Glutamatergic neuron (in vitro differentiated cells): Measurements from ENCODE around the gene CD1E. TPM values are rescaled to one million over a fixed set of nuclear protein-coding genes. Genes with fewer than 3 reads are reported as not detected.

ENCODE experiments used
- DNase-seq: peaks from one replicate; pipeline ENCODE4 v3.0.0; 2022
- H3K27ac Mint-ChIP-seq: one replicate; pipeline ENCODE4 v1.8.0; 2020; ENCODE audit warnings: mild to moderate bottlenecking, mixed read lengths, inconsistent platforms; ENCODE audit not compliant: unreplicated experiment
- H3K27me3 Mint-ChIP-seq: one replicate; pipeline ENCODE4 v1.8.0; 2020; ENCODE audit warnings: mild to moderate bottlenecking, moderate library complexity, mixed read lengths, inconsistent platforms; ENCODE audit not compliant: unreplicated experiment
- H3K36me3 Mint-ChIP-seq: one replicate; pipeline ENCODE4 v1.8.0; 2020; ENCODE audit warnings: mild to moderate bottlenecking, mixed read lengths, inconsistent platforms; ENCODE audit not compliant: unreplicated experiment
- H3K4me1 Mint-ChIP-seq: one replicate; pipeline ENCODE4 v1.8.0; 2020; ENCODE audit warnings: mild to moderate bottlenecking, low read depth, mixed read lengths, inconsistent platforms; ENCODE audit not compliant: unreplicated experiment
- H3K4me3 Mint-ChIP-seq: one replicate; pipeline ENCODE4 v1.8.0; 2020; ENCODE audit warnings: mild to moderate bottlenecking, mixed read lengths, inconsistent platforms; ENCODE audit not compliant: unreplicated experiment
- H3K9me3 Mint-ChIP-seq: one replicate; pipeline ENCODE4 v1.8.0; 2020; ENCODE audit warnings: mild to moderate bottlenecking, moderate library complexity, mixed read lengths, inconsistent platforms; ENCODE audit not compliant: unreplicated experiment
- total RNA-seq: library from RNA; stranded (reverse); fragmentation: NEBNext Ultra II Directional; extraction: Animal tissue kit (Norgen Biotek cat#: 25700); gene quantifications from one replicate; pipeline ENCODE4 v1.2.1, GENCODE V29; 2021; ENCODE audit not compliant: unreplicated experiment
- TF ChIP-seq, protein P1 (sequence below): fragments of 200-600 bp; sonication (generic); IDR thresholded peaks from one replicate; pipeline ENCODE4 v1.5.0; 2021; ENCODE audit not compliant: partially characterized antibody, unreplicated experiment

The CD1E gene
- total RNA-seq, 1 donor from 2014 or later, result not detected

DNA sequence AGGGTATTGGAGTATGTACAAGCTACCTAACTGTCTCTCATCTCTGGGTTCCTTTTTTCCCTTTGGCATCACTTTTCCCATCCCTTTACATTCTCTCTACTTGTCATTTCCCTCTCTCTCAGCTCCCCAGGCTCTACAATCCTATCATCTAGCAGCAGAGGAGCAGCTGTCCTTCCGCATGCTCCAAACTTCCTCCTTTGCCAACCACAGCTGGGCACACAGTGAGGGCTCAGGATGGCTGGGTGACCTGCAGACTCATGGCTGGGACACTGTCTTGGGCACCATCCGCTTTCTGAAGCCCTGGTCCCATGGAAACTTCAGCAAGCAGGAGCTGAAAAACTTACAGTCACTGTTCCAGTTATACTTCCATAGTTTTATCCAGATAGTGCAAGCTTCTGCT, 561 bp downstream of the CD1E start:
- peaks cover 4% of the 10 kb centered on the region for H3K4me1 Mint-ChIP-seq
- no peaks in the 10 kb centered on the region for H3K36me3 Mint-ChIP-seq
- no peak overlapping the region for H3K27ac Mint-ChIP-seq
- H3K9me3 Mint-ChIP-seq, result peaks cover 1% of the 10 kb centered on the region
- H3K27me3 Mint-ChIP-seq, result no peaks in the 10 kb centered on the region
- TF ChIP-seq, protein P1, sequence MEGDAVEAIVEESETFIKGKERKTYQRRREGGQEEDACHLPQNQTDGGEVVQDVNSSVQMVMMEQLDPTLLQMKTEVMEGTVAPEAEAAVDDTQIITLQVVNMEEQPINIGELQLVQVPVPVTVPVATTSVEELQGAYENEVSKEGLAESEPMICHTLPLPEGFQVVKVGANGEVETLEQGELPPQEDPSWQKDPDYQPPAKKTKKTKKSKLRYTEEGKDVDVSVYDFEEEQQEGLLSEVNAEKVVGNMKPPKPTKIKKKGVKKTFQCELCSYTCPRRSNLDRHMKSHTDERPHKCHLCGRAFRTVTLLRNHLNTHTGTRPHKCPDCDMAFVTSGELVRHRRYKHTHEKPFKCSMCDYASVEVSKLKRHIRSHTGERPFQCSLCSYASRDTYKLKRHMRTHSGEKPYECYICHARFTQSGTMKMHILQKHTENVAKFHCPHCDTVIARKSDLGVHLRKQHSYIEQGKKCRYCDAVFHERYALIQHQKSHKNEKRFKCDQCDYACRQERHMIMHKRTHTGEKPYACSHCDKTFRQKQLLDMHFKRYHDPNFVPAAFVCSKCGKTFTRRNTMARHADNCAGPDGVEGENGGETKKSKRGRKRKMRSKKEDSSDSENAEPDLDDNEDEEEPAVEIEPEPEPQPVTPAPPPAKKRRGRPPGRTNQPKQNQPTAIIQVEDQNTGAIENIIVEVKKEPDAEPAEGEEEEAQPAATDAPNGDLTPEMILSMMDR, result no peak
- H3K4me3 Mint-ChIP-seq, result no peak overlapping the region
- DNase-seq, result no peak

GRCh38 chr1:158355773-158356285, 2.1 kb downstream of the CD1E start:
- no peak overlapping the region for H3K4me3 Mint-ChIP-seq
- no peaks in the 10 kb centered on the region for H3K36me3 Mint-ChIP-seq
- peaks cover 4% of the 10 kb centered on the region for H3K4me1 Mint-ChIP-seq
- no peaks in the 10 kb centered on the region for H3K9me3 Mint-ChIP-seq
- H3K27ac Mint-ChIP-seq, result no peak overlapping the region
- DNase-seq, result no peak
- TF ChIP-seq, protein P1, result no peak
- no peaks in the 10 kb centered on the region for H3K27me3 Mint-ChIP-seq

GRCh38 chr1:158356616-158357015, 2.9 kb downstream of the CD1E start:
- Mint-ChIP-seq H3K36me3 (no peaks in the 10 kb centered on the region), H3K27me3 (no peaks in the 10 kb centered on the region), H3K9me3 (no peaks in the 10 kb centered on the region), H3K4me3 (no peak overlapping the region), H3K27ac (no peak overlapping the region), H3K4me1 (peaks cover 4% of the 10 kb centered on the region)
- TF ChIP-seq, protein P1, result no peak
- no peak for DNase-seq

- Mint-ChIP-seq H3K27me3 (no peaks in the 10 kb centered on the region), H3K4me1 (peaks cover 4% of the 10 kb centered on the region), H3K36me3 (no peaks in the 10 kb centered on the region), H3K9me3 (no peaks in the 10 kb centered on the region), H3K27ac (no peak overlapping the region), H3K4me3 (no peak overlapping the region)
- TF ChIP-seq, protein P1, result no peak
- DNase-seq, result no peak
Measured at GRCh38 chr1:158357441-158357840, 3.7 kb downstream of the CD1E start.

GRCh38 chr1:158362482-158362881, 8.8 kb downstream of the CD1E start:
- Mint-ChIP-seq H3K4me1 (no peaks in the 10 kb centered on the region), H3K36me3 (peaks cover 5% of the 10 kb centered on the region), H3K27ac (no peak overlapping the region), H3K9me3 (peaks cover 2% of the 10 kb centered on the region), H3K4me3 (no peak overlapping the region), H3K27me3 (peaks cover 2% of the 10 kb centered on the region)
- TF ChIP-seq, protein P1, result no peak
- DNase-seq, result no peak
